ENCODE measurements around the gene KRTAP9-9.
"Not testable (repeated sequence)": the region's sequence is repeated elsewhere in the genome, so short reads cannot be mapped to it uniquely, and the experiment has no call there.

The KRTAP9-9 gene

DNA sequence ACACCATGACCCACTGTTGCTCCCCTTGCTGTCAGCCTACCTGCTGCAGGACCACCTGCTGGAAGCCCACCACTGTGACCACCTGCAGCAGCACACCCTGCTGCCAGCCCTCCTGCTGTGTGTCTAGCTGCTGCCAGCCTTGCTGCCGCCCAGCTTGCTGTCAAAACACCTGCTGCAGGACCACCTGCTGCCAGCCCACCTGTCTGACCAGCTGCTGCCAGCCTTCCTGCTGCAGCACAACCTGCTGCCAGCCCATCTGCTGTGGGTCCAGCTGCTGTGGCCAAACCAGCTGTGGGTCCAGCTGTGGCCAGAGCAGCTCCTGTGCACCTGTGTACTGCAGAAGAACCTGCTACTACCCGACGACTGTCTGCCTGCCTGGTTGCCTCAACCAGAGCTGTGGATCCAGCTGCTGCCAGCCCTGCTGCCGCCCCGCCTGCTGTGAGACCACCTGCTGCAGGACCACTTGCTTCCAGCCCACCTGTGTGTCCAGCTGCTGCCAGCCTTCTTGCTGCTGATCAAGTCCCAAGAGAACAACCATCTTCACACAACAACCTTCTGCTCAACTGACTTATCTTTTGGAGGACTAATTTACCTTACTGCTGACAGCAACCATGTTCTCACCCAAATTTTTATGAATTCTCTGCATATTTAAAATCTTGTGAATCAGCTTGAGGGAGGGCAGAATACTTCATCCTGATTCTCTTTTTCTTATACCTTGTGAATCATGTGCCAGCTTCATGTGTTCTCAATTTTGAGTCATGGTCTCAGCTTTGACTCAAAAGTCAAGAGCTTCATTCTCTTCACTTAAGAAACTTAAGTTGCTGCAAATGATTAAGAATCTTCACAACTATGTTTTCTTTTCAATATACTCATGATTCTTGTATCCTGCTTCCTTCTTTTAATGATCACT, at the start of gene KRTAP9-9:
TSS of gene KRTAP9-9 (plus strand) at position 4 of the 910 bp plus-strand sequence.
- H3K27ac ChIP-seq, H3K4me3 ChIP-seq: not testable (repeated sequence)

DNA sequence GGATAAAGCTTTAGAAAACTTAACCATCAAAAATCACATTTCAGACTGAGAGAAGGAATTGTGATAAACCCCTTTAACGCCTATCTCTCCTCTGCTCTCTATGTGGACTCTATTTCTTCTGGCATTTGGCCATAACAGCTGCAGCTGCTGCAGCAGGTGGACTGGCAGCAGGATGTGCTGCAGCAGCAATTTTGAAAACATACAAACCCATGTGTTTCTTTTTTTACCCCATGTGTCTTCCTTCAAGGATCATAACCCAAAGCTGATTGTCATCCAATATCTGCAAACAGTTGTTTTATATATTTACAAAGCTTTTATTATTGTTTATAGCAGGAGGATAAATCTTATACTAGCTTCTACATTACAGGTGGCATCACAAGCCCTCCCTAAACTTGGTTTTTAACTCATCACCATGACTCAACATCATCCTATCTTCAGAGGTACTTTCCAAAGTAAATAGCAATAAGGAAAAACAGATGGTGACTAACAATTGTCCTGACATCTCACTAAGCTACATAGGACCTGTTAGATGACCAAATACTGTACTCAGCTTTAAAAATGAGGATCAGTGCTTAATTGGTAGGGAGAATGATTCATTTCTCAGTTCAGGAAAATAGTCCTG, 43.2 kb upstream of the KRTAP9-9 start:
- no peak overlapping the region for H3K4me3 ChIP-seq
- H3K27ac ChIP-seq, result no peak overlapping the region

DNA sequence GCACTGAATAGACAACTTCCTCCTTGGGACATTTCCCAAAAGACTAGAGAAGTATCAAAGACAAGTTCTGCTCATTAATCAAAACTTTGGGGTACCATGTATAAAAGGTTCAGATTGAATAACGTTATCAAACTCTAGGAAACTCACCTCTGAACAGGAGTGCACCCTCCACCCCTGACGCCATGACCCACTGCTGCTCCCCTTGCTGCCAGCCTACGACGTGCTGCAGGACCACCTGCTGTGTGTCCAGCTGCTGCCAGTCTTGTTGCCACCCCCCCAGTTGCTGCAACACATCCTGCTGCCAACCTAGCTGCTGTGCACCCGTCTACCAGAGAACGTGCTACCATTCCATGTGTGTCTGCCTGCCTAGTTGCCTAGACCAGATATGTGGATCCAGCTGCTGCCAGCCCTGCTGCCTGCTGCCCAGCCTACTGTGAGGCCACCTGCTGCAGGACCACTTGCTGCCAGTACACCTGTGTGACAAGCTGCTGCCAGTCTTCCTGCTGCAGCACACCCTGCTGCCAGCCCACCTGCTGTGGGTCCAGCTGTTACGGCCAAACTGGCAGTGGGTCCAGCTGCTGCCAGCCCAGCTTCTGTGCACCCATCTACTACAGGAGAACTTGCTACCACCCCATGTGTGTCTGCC, 42.5 kb upstream of the KRTAP9-9 start:
- Histone ChIP-seq H3K4me3 (no peak overlapping the region), H3K27ac (no peak overlapping the region)

DNA sequence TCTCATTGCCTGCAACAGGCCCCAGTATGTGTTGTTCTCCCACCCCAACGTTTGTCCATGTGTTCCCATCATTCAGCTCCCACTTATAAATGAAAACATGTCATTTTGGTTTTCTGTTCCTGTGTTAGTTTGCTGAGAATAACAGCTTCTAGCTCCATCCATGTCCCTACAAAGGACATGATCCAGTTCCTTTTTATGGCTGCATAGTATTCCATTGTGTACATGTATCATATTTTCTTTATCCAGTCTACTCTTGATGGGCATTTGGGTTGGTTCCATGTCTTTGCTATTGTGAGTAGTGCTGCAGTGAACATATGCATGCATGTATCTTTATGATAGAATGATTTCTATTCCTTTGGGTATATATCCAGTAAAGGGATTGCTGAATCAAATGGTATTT, 39.5 kb upstream of the KRTAP9-9 start:
- Histone ChIP-seq H3K4me3 (no peak overlapping the region), H3K27ac (no peak overlapping the region)

DNA sequence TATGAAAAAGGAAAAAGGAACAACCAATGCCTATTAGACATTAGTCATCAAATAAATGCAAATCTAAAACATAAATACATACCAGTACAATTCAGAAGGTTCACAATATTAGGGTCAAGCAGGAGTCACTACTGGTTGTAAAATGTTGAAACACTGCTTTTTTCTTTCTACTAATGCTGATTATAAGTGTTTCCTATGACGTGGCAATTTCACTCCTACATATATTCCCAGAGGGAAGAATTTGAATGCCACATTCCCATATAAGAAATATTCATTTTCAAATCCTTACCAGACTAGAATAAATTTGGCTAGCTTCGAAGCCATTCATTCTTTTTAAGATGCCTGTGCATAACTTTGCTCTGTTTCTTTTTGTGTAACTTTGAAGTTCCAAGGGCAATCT, 31.4 kb upstream of the KRTAP9-9 start:
- Histone ChIP-seq H3K4me3 (no peak overlapping the region), H3K27ac (no peak overlapping the region)

DNA sequence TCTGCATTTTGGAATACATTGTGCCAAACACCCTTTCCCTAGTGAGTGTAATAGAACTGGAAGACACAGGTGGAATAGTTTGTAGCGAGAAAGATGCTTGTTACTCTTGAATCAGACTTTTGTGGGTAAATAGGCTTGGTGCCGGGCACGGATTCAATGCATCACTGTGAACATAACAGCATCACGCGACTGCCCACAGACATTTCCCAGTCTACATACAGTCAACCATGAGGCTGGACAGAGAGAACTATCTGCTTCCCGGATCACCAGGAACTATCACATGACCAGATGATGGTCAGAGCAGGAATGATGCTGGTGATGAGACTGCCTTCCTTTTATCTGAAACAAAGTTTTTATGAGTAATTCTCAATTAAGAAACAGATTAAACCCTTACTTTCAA, 29.1 kb upstream of the KRTAP9-9 start:
- Histone ChIP-seq H3K27ac (no peak overlapping the region), H3K4me3 (no peak overlapping the region)

DNA sequence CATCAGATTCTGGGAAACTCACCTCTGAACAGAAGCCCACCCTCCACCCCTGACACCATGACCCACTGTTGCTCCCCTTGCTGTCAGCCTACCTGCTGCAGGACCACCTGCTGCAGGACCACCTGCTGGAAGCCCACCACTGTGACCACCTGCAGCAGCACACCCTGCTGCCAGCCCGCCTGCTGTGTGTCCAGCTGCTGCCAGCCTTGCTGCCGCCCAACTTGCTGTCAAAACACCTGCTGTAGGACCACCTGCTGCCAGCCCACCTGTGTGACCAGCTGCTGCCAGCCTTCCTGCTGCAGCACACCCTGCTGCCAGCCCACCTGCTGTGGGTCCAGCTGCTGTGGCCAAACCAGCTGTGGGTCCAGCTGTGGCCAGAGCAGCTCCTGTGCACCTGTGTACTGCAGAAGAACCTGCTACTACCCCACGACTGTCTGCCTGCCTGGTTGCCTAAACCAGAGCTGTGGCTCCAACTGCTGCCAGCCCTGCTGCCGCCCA, 28.5 kb upstream of the KRTAP9-9 start, which contains the start of gene KRTAP9-2:
TSS of gene KRTAP9-2 (plus strand) at position 51 of the 498 bp plus-strand sequence. CDS start at position 58, 7 bp downstream.
- H3K27ac ChIP-seq, H3K4me3 ChIP-seq: not testable (repeated sequence)

DNA sequence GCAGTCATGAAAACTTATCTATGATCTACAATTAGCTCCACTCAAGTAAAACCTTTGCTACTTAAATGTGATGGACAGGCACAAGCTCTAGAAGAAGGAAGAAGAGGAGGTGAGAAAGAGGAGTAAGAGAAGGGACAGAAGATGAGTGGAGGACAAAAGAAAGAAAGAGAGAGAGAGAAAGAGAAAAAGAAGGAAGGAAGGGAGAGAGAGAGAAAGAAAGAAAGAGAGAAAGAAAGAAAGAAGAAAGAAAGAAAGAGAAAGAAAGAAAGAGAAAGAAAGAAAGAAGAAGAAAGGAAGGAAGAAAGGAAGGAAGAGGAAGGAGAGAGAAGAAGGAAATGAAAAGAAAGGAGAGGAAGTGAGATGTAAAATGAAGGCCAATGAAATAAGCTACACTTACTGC, 25.1 kb upstream of the KRTAP9-9 start:
- no peak overlapping the region for H3K4me3 ChIP-seq
- H3K27ac ChIP-seq, result no peak overlapping the region

DNA sequence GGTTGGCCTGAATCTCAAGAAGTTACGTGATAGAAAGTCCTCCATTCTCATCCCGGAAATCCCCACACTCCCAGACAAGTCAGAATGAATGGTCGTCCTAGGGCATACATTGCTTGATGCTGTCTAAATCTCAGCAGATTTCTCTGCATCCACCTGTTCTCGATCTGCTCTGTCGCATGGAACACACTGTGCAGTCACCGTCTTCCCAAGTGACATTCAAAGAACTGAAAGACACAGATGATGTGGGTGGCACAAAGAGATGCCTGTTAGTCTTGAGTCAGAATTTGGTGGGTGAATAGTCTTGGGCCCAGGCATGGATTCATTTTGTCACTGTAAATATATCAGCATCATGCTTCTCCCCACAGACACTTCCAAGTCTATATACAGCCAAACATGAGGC, 23.5 kb upstream of the KRTAP9-9 start:
- no peak overlapping the region for H3K27ac ChIP-seq

DNA sequence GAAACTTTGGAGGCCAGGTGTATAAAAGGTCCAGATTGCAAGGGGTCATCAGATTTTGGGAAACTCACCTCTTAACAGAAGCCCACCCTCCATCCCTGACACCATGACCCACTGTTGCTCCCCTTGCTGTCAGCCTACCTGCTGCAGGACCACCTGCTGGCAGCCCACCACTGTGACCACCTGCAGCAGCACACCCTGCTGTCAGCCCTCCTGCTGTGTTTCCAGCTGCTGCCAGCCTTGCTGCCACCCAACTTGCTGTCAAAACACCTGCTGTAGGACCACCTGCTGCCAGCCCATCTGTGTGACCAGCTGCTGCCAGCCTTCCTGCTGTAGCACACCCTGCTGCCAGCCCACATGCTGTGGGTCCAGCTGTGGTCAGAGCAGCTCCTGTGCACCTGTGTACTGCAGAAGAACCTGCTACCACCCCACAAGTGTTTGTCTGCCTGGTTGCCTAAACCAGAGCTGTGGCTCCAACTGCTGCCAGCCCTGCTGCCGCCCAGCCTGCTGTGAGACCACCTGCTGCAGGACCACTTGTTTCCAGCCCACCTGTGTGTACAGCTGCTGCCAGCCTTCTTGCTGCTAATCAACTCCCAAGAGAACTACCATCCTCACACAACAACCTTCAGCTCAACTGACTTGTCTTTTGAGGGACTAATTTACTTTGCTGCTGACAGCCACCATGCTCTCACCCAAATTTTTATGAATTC, 22.6 kb upstream of the KRTAP9-9 start, which contains the start of gene KRTAP9-3:
TSS of gene KRTAP9-3 (plus strand) at position 51 of the 707 bp plus-strand sequence. CDS start at position 104, 53 bp downstream.
- H3K4me3 ChIP-seq, H3K27ac ChIP-seq: not testable (repeated sequence)

More for the DNA sequence above, 23.5 kb upstream of the KRTAP9-9 start:
- H3K4me3 ChIP-seq, result no peak overlapping the region

DNA sequence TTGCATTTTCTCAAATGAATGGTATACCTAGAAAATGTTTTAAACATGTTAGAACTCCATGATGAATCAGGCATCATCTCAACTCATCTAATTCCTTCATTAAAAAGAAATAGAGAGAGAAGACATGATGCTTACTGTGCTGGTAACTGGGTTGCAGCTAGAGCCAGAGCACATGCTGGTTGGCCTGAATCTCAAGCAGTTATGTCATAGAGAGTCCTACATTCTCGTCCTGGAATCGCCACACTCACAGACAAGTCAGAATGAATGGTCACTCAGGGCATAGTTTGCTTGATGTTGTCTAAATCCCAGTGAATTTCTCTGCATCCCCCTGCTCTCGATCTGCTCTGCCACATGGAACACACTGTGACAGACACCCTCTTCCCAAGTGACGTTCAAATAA, 18.1 kb upstream of the KRTAP9-9 start:
- H3K4me3 ChIP-seq, H3K27ac ChIP-seq: not testable (repeated sequence)

DNA sequence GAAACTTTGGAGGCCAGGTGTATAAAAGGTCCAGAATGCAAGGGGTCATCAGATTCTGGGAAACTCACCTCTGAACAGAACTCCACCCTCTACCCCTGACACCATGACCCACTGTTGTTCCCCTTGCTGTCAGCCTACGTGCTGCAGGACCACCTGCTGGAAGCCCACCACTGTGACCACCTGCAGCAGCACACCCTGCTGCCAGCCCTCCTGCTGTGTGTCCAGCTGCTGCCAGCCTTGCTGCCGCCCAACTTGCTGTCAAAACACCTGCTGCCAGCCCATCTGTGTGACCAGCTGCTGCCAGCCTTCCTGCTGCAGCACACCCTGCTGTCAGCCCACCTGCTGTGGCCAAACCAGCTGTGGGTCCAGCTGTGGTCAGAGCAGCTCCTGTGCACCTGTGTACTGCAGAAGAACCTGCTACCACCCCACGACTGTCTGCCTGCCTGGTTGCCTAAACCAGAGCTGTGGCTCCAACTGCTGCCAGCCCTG, 17.2 kb upstream of the KRTAP9-9 start, which contains the start of gene KRTAP9-8:
TSS of gene KRTAP9-8 (plus strand) at position 51 of the 489 bp plus-strand sequence. CDS start at position 104, 53 bp downstream.
- H3K4me3 ChIP-seq, H3K27ac ChIP-seq: not testable (repeated sequence)

DNA sequence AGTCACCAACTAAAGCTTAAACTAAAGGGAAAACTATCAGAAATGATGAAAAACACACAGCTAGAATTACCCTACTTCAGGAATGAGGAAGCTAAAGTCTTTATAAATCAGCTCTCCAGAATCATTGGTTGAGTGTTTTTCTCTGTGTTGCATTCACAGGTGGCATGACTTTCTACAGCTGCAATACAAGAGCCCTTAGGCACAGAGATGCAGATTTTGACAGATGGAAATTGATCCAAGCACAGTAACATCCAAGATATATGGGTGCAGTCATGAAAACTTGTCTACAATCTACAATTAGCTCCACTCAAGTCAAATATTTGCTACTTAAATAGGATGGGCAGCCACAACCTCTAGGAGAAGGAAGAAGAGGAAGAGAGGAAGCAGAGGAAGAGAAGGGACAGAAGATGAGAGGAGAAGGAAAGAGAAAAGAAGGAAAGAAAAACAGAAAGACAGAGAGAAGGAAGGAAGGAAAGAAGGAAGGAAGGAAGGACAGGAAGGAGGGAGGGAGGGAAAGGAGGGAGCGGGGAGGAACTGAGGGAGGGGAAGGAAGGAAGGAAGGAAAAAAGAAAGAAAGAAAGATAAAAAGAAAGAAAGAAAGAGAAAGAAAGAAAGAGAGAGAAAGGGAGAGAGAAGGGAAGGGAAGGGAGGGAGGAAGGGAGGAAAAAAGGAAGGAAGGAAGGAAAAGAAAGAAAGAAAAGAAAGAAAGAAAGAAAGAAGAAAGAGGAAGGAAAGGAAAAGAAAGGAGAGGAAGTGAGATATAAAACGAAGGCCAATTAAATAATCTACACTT, 8.0 kb upstream of the KRTAP9-9 start:
- H3K4me3 ChIP-seq, H3K27ac ChIP-seq: not testable (repeated sequence)

DNA sequence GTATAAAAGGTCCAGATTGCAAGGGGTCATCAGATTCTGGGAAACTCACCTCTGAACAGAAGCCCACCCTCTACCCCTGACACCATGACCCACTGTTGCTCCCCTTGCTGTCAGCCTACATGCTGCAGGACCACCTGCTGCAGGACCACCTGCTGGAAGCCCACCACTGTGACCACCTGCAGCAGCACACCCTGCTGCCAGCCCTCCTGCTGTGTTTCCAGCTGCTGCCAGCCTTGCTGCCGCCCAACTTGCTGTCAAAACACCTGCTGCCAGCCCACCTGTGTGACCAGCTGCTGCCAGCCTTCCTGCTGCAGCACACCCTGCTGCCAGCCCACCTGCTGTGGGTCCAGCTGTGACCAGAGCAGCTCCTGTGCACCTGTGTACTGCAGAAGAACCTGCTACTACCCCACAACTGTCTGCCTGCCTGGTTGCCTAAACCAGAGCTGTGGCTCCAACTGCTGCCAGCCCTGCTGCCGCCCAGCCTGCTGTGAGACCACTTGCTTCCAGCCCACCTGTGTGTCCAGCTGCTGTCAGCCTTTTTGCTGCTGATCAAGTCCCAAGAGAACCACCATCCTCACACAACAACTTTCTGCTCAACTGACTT, 5.4 kb upstream of the KRTAP9-9 start, which contains the start of gene KRTAP9-4:
TSS of gene KRTAP9-4 (plus strand) at position 51 of the 604 bp plus-strand sequence. CDS start at position 85, 34 bp downstream.
- not testable (repeated sequence) for H3K4me3 ChIP-seq, H3K27ac ChIP-seq

DNA sequence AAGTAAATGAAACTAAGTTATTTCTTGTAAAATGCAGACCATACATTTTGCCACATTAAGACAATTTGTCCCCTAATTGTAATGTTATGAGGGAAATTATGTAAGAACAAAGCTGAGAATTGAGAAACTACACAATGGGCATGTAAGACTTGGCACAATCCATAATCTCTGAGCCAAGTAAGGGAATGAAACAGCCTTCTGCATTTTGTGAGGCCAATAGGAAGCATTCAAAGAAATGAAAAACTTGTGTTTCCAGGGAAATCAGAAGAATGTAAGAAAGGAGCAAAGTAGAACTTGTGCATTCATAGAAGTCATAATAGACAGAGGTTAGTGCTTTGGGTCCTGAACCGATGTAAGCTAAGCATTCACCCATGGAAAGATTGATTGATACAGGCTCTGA, 3.9 kb upstream of the KRTAP9-9 start:
- no peak overlapping the region for H3K27ac ChIP-seq
- no peak overlapping the region for H3K4me3 ChIP-seq

DNA sequence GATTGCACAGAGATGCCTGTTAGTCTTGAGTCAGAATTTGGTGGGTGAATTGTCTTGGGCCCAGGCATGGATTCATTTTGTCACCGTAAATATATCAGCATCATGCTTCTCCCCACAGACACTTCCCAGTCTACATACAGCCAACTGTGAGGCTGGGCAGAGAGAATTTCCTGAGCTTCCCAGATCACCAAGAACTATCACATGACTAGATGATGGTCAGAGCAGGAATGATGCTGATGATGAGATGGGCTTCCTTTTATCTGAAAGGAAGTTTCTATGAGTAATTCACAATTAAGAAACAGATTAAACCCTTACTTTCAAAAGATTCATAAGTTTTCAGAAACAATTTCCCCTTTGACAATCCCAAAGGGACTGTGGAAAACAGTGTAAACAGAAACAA, 323 bp upstream of the KRTAP9-9 start:
- H3K27ac ChIP-seq, result no peak overlapping the region
- no peak overlapping the region for H3K4me3 ChIP-seq

DNA sequence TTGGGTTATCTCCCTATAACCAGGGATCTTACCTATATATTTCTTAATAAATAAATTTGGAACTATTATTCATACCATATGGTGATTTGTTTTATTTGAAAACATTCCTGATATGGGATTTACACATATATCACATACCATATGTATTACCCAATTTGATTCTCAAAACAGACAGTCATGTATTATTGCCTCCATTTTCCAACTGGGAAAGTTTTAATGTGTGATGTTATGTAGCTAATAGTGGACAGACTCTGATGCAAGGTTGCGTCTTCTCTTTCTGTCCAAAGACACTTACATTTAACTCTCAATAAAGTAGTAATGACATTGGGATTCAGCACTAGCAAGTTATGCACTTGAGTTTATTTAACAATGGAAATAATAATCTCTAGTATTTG, 1.1 kb downstream of the KRTAP9-9 start:
- Histone ChIP-seq H3K4me3 (no peak overlapping the region), H3K27ac (no peak overlapping the region)

DNA sequence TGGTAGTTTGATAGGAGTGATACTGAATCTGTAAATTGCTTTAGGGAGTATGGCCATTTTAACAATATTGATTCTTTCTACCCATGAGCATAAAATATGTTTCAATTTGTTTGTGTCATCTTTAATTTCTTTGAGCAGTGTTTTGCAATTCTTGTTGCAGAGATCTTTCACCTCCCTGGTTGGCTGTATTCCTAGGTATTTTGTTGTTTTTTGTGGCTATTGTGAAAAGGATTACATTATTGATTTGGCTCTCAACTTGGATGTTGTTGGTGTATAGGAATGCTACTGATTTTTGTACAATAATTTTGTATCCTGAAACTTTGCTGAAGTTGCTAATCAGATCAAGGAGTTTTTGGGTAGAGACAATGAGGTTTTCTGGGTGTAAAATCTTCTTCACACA, 3.2 kb downstream of the KRTAP9-9 start:
- Histone ChIP-seq H3K27ac (no peak overlapping the region), H3K4me3 (no peak overlapping the region)

Data from skin epidermis (tissue), 12 donors.